Gastroesophageal sphincter (tissue), 3 donors: ENCODE results near the gene KRTAP13-2.

Experiments used
- CTCF ChIP-seq, 4 experiments: fragments of 200-600 bp in 2 of 4; fragments of 450-650 bp in 2 of 4; sonication (generic) in 1 of 4; IDR thresholded peaks; one replicate each; pipeline ENCODE4 v1.5.1; 2017 to 2019; ENCODE audit warnings: antibody characterized with exemption in 4 of 4, mild to moderate bottlenecking in 2 of 4, moderate library complexity in 2 of 4
- POLR2A ChIP-seq, 2 donors: fragments of 450-650 bp; IDR thresholded peaks; one replicate each; pipeline ENCODE4 v1.6.1; 2017; ENCODE audit warnings: antibody characterized with exemption in 2 of 2, mild to moderate bottlenecking in 2 of 2, moderate library complexity in 1 of 2
- POLR2AphosphoS5 ChIP-seq: sonication (generic); formaldehyde crosslinking; IDR thresholded peaks from one replicate; pipeline ENCODE4 v1.6.1; 2017; ENCODE audit warnings: antibody characterized with exemption

GRCh38 chr21:30395731-30396130, 23.7 kb upstream of the KRTAP13-2 start, which contains the start of gene KRTAP13-1:
- TF ChIP-seq CTCF (IDR thresholded peaks at IDR 0.05) (no peak), POLR2AphosphoS5 (no peak), POLR2A (IDR thresholded peaks at IDR 0.05) (no peak)
